Body of pancreas (tissue), 4 donors: Measurements from ENCODE around the gene NDRG3.

Source experiments
- CTCF ChIP-seq, 7 experiments: fragments of 450-650 bp in 4 of 7; fragments of 200-600 bp in 3 of 7; sonication (generic) in 3 of 7; IDR thresholded peaks; one replicate each; pipeline ENCODE4 v1.5.1; 2016 to 2019; ENCODE audit warnings: antibody characterized with exemption in 7 of 7
- POLR2A ChIP-seq, 3 donors: fragments of 450-650 bp; IDR thresholded peaks; one replicate each; pipeline ENCODE4 v1.6.1; 2016; ENCODE audit warnings: antibody characterized with exemption in 3 of 3, mild to moderate bottlenecking in 2 of 3

GRCh38 chr20:36606158-36607066 lies 139.5 kb downstream of the NDRG3 start:
- TF ChIP-seq CTCF (IDR thresholded peaks at IDR 0.05): no peak
- TF ChIP-seq POLR2A (IDR thresholded peaks at IDR 0.05): no peak
